Stimulated activated CD8-positive, alpha-beta memory T cell treated with anti-CD3 and anti-CD28 coated beads, Interleukin-15, amount 100 ng/mL, for 4 hours (primary cell): ENCODE measurements around the gene GATB.
"Not testable (repeated sequence)": the region's sequence is repeated elsewhere in the genome, so short reads cannot be mapped to it uniquely, and the experiment has no call there.

Experiments used
- DNase-seq, 2 donors: peaks; one replicate each; pipeline ENCODE4 v3.0.0-alpha.2; 2020; ENCODE audit warnings: low read depth in 2 of 2

Gene GATB

DNA sequence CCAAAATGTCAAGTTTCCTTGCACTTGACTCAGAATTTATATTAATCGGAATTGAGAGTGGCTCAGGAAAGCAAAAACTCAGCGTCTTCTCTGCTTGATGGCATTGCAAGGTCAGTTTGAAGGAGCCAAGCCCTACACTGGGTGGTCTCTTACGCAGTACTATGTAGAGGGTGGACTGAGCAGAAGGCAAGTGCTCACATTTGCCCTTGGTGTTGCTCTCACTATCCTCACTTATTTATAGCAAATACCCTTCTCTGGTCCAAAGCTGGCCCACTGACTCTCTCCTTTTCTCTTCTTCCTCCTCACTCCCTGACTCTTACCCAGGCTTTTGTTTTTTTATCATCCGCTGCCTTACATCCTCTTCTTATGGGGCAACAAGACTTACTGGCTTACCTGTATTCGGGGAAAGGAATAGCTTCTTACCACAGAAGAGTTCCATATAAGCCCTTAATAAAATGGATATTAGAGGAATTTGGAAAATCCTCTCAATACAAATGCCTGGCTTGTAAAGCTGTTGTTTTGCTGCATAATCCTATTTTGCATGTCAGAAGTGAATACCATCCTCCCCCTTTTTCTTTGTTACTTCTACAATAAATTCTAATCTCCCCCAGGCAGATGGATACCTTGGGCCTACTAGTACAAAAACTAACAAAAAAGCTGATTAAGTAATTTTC lies 24.8 kb upstream of the GATB start:
- DNase-seq, result no peak

DNA sequence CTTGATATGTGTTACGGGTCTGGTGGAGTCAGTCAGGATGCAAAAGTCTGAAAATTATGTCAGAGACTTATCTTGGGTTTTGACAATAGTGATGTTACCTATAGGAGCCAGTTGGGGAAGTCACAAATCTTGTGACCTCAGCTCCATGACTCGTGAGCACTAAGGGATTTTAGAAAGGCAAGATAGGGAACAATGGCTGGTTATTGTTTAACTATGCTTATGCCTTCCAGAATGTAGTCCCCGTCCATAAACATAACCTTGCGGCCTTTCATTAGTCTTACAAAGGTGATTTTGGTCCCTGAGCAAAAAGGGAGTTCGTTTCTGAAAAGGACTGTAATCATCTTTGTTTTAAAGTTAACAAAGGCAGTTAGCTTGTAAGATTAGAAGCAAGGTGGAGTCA lies 23.9 kb upstream of the GATB start:
- no peak for DNase-seq

DNA sequence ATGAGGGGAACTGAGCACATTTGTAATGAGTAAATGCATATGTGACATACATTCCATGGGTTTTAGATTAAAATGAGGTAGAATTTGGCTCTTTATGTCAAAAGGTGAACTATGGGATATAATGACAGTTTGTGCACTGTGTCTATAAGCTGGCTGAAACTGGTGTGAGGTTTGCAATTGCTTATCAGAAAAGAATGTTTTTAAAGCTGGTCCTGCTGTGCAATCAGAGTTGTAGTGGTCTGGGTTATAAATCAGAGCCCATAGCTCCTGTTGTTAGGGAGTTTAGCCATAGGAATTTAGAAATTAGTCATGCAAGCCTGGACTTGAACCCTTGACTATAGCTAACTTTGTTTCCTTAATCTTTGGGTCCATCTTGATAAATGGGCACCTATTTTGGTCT lies 23.1 kb upstream of the GATB start:
- no peak for DNase-seq

DNA sequence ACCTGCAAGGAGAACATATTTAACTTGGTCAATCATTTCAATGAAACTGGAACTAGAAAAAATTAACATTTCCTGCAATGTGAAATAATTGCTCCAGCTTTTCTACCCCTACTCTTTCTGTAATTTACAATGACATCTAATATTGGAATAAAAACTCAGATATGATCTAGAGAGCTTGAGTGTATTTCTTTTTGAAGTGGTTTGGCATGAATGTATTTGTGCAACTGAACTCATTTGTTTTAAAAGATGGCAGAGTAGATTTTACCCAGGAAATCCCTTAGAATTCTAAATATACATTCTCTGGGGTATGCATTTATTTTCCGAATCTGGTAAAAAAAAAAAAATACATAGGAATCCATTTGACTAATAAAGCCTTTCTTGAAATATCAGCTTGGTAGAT lies 21.5 kb upstream of the GATB start:
- no peak for DNase-seq

DNA sequence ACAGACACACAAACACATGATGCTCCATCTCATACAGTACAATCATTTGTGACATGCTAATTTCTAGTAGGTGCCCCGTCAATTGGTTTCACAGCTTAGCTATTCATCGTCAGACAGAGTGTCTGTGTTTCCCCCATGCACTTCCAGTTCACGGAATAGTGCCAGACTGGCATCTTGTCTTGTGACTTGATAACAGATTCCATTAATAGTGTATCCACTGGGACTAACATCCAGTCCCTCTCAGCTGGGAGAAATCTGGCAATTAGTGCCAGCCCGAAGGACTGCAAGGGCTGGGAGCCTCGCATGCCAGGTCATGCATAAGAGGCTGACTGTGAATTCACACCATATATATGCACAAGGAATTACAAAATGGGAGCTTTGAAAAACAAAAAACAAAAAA lies 20.2 kb upstream of the GATB start:
- no peak for DNase-seq

DNA sequence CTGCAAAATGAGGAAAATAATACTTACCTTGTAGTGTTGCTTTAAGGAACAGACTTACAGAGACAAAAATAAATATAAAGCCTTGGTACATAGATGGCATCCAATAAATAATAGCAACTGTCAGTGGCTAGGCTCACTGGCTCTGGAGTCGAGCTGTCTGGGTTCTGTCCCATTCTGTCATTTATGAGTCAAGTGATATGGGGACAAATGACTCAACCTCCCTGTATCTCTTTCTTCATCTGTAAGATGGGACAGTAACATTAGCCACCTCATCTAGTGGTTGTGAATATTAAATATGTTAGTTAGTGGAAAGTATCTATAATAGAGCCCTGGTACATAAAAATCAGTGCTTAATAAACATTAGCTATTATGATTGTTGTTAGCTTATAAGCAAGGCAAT lies 16.7 kb upstream of the GATB start:
- no peak for DNase-seq

DNA sequence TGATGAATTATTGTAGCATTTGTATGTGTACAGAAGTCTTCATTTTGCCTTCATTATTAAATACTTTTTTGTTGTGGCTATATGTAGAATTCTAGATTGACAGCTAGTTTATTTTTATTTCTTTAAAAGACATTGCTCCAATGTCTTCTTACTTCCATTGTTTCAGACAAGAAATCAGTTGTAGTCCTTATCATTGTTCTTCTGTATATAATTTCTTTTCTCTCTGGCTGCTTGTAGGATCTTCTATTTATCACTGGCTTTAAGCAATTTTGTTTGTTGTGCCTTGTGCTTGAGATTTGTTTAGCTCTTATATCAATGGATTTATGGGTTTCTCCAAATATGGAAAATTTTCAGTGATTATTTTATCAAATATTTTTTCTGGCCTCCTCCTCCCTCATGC lies 13.5 kb upstream of the GATB start:
- DNase-seq, result no peak

DNA sequence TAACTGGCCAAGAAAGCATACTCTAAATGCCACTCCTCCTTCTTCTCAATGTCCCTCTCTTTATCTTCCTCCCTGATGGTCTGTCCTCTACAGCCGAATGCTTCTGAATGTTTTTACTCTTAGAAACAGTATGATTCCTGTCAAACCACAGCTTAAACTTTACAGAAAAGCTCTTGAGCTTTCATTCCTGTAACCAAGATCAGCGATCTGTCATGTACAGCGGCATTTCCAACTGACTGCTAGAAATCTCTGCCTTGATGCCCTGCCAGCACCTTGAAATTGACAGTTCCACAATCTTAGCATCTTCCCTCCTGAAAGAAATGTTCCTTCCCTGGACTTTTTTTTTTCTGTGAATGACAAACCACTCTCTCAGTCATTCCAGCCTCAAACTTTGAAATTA lies 11.5 kb upstream of the GATB start:
- DNase-seq, result no peak

DNA sequence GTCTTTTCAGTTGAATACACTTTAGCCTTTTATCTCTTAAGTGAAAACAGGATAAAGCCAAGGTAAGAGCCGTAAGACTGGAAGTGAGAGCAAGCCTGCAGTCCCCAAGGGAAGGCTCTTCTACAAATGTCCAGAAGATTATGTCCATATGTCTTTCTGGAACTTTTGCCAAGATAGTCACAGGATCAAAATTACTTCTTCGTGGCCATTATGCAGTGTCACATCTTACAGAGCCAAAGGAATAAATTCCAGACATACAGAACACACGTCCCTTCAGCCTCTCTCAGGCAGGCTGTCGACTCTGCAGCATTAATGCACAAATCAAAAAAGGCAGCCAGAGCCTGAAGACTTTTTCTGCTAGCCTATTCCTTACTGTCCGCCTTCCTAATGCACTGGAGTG lies 10.9 kb upstream of the GATB start:
- no peak for DNase-seq

DNA sequence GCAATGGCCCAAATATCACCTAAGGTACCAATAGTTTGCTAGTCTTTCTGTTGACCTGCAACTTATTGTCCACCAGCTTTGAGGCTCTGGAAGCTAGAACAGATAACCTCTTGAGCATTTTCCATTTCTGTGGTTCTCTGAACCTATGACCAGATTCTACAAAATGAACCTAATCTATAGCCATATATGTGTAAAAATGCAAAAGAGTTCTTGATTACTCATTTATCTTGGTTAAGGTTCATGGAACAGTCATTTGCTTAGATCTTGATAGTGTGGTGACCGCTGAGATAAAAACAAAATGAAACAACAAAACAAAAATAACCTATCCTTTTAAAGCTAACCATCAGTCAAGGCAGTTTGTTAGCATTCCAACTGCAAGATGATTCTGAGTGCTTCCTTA lies 9.3 kb upstream of the GATB start:
- no peak for DNase-seq

DNA sequence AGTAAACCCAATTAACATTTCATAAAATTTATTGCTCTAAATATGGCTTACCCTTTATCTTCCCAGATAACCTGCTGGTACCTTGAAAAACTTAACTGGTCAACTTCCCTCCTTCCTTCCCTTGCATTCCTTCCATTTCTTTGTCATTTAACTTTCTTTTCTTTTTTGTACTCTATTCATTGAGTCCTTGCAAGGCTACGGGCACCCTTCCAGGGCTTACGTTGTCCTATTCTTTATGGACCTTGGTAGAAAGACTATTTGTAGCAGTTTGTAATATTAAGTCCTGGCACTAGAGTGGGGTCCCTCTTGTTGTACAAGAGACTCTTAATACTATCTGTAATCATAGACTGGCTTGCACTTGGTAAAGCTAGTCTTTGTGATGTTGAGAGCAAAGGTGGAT lies 8.0 kb upstream of the GATB start:
- DNase-seq, result no peak

DNA sequence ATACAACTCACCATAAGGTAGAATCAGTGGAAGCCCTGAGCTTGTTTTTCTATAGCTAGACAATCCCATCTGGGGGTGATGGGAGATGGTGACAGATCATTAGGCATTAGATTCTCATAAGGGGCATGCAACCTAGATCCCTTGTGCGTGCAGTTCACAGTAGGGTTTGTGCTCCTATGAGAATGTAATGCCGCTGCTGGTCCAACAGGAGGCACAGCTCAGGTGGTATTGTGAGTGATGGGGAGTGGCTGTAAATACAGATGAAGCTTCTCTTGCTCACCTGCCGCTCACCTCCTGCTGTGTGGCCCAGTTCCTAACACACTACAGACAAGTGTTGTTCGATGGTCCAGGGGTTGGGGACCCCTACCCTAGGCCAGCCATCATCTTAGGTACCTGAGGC lies 5.9 kb upstream of the GATB start:
- no peak for DNase-seq

DNA sequence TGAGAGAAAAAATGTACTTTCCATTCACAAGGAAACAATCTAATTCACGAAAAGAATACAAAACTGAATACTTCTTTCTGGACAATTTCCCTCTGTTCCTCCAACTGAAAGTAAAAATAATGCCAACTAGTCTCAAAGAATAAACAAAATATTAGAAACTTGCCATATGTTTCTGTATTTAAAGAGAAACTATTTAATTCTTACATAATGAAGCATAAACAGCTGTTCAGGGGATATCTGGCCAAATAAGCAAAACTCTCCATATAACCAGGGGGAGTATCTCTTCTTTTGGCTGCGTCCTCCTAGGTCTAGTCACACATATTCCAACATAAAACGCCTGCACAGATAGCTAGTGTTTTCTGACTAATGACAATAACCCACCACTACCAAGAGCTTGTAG lies 805 bp downstream of the GATB start:
- no peak for DNase-seq

DNA sequence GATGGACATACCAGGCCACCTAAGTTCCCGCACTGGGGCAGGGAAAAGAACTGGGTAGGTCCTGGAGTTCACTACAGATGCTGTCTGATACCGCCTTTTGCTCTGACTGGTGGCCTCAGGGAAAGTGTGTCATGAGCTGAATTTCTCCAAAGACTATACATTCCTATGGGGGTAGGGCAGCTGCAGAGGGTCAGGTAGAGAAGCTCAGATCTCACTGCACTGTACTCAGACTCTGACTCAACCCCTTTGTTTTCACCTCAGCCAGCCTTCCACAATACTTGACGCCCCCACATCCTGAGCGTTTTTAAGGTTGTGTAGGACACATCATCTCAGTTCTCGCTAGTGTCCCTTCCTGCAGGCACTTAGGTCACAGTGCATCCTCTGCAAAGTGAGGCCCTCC lies 7.8 kb downstream of the GATB start:
- no peak for DNase-seq

DNA sequence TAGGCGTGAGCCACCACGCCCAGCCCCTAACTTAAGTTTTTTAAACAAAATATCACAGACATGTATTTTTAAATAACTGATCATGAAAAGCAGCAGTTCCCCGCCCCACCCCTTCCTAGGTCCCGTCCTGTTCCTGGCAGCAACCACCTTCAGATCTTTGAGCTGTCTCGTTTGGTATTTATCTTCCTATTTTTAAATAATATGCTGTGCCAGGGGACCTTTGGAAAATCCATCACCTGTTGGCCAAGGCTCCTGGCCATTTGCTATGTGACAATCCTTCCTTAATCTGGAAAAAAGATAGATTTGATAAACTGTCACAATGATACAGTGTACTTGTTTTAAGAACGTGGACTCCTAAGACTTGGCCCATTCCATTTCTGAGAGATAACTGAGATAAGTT lies 10.7 kb downstream of the GATB start:
- no peak for DNase-seq

DNA sequence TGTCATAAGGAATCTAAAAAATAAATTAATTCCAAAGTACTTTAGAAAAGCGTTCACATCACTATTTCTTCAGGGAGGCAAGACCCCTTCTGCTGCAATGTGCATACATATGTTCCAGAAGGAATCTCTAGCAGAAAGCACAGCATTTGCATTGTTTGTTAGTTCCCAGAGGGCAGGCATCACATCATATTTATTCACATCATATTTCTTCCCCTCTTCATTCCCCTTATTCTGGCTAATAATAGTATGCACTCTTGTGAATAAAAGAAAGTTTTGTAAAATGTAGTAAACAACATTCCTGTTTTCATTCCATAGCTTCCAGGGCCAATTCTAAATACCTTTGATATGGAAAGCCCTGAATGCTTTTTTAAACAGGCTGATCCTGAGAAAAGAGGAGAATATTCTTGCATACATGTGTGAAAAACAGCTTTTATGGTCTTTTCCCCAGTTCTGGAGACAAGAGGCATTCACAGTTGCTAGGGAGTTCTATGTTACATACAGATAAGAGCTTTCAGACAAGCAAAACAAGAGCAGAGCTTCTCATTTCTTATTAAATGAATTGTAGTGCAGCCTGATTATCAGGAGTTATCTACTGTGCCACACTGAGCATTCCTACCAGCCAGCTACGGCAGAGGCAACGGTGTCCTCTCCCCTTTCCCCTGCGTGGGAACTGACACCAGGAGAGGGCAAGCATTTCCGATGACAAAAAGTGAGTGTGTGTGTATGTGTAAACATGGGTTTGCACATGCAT lies 15.2 kb downstream of the GATB start:
- DNase-seq, result no peak

DNA sequence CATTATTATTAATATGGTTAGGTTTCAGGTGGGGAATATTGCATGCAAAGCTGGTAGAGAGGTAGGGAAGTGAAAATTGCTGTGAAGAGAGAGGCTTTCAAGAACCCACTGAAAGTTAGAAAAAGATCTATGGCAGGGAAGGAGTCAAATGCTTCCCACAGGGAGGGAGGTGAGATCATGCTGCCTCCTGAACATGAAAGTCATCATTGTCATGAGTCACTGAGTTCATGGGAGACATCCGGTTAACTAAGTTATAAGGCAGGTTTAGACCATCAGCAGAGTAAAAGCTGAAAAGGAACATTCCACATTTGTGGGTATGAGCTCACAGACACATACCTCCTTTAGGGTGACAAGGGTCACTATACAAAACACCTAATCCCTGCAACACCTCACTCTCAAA lies 16.2 kb downstream of the GATB start:
- no peak for DNase-seq

DNA sequence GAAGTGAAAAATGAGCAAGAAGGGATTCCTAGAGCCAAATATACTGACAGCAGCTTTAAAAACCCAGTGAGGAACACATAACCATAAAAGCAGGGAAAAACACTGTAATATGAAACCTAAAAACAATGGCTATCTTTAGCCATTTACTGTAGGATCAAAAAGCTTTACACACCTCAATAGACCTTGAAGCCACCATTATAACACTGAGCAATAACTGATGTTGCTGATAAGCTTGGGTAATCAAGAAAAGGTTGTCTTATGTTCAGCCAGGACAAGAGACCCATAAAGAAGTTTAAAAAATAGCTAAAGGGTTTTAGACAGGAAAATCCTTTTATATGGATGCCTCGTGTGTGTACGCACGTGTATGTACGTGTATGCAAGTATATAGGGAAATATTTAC lies 16.9 kb downstream of the GATB start:
- DNase-seq, result no peak

DNA sequence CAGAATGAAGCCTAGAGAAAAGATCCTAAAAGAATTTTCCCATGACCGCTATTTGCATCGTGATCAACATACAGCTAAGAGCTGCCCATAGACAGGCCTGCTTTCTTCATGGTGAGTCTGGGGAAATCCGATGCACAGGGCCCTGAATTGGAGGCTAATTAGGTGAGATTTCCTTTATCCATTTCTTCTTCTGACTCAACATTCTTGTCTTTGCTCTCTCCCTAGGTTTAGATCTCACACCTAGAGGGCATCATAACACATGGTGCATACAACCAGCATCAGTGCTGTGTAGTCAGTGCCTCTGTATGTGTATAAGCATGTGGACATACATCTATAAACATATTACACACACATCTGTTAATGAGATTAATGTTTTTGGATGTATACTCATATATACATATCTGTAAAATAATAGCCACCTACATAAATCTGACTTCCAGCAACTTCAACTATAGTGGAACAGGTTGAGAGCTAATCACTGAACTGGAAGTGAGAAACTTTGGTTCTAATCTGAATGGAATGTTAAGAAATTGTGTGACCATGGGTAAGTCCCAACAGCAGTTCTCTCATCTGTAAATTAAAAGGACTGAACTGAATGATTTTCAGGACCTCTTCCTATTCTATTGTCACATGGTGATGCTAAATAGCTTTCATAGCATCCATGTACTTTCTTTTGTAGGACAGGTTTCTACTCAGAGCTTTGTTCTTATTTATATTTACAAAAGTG lies 17.5 kb downstream of the GATB start:
- DNase-seq, result no peak

DNA sequence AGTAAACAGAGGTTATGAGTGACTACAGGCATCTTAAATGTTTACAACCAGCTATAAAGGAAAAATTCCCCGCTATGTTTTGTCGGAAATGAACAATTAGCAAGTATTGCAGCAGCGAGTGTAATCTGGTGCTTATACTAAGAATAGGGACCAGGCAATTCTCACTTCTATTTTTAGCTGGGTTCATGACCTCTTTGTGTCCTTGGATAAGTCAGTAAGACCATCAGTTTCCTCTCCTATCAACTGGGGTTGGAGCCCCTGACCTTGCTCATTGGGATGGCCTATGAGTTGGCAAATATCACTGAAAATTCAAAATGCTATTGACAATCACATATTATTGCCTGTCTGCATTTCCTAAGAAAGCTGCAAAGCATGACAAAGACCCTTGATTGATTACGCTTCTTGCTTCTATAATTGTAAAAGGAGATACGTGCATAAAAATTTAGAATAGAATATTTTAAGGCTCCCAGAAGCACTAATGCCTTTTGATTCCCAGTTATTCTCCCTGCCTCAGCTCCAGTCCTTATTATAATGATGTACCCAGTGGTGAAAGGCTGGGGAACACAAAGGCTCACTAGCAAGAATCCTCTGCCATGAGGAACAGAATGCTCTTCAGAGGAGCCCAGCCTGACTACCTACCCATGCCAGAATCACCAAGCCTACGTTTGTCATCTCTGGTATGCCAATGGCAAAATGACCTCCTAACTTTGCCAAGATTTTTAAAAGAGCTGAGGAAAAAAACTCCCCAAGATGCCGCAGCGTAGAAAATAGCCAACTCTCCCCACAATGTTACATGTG lies 21.9 kb downstream of the GATB start:
- no peak for DNase-seq

DNA sequence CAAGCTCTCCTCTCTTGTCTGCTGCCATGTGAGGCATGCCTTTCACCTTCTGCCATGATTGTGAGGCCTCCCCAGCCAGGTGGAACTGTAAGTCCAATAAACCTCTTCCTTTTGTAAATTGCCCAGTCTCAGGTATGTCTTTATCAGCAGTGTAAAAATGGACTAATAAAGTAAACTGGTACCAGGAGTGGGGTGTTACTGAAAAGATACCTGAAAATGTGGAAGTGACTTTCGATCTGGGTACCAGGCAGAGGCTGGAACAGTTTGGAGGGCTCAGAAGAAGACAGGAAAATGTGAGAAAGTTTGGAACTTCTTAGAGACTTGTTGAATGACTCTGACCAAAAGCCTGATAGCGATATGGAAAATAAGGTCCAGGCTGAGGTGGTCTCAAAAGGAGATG lies 24.0 kb downstream of the GATB start:
- not testable (repeated sequence) for DNase-seq

DNA sequence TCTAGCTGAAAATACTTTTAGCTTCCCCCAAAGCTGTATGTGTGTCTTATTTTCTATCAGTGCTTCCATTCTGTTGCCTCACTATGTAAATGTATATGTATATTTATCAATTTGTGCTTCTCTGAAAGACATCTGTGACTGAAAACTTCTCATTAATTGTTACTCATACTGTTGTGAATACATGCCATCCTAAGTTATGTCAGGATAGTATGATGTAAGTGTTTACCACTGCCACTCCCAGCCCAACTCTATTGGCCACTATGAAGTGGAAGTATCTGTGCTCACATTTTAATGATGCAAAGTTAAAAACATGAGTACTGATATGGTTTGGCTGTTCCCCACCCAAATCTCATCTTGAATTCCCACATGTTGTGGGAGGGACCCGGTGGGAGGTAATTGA lies 24.4 kb downstream of the GATB start:
- no peak for DNase-seq
